KG1 (cell line): Measurements from ENCODE around the gene BBLN.

Experiments
- DNase-seq: peaks from one replicate; lab custom pipeline; 2025; lab: John Stamatoyannopoulos, UW

Gene BBLN

DNA sequence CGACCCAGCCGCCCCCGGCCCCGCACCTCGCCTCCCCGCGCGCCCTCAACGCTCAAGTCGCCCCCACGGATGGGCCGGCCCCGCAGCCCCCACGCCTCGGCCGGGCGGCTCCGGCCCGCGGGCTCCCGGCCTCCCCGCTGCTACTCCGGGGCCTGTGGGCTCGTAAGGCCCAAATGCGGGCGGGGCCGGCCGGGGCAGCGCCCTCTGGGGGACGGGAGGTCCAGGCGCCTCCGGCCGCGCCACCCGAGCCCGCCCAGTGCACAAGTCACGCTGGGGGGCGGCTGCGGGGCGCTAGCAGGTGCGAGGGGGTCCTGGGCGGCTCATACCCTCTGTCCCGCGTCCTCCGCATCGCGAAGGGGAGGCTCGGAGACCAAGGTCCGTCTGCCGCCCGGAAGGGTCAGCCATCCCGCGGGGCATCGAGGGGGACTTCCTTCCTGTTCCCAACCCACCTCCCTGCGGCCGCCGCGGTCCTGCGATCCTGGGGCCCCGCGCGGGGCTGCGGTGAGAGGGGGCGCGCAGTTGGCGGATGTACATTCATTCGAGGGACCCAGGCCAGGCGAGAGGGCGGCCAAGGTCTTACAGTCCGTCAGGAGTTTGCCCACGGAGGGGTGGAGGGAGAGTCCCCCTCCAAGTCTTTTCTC is 31.5 kb downstream of the BBLN start, which contains the start of gene CIZ1:
CIZ1 (minus strand) TSS at position 167 of the 641 bp plus-strand sequence. CDS start 715 bp downstream, outside the sequence.
- peak; percentile 70 for DNase-seq

DNA sequence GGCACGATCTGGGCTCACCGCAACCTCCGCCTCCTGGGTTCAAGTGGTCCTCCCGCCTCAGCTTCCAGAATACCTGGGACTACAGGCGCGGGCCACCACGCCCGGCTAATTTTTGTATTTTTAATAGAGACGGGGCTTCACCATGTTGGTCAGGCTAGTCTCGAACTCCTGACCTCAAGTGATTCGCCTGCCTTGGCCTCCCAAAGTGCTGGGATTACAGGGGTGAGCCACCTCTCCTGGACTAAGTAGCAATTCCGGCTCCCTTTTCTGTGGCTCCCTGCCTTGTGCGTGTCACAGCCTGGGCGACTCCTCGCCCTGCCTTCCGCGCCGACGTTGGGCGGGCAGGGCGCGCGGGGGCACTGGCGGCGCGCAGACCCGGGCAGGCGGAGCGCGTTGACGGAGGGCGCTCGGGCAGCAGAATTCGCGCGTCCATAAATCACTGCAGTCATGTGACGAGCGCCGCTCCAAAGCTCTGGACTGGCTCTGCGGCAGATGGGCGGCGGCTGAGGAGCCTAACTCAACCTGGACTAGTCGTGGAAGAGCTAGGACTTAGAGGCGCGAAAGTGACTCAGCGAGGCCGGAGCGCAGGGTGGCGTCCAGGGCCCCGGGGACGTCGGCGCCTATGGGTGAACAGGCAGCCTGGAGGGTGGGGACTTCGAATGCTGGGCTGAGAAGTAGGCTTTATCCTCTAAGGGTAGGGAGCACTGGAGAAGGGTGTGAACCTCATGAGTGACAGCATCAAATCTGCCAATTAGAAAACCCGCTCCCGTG is 32.7 kb downstream of the BBLN start:
- DNase-seq: no peak

DNA sequence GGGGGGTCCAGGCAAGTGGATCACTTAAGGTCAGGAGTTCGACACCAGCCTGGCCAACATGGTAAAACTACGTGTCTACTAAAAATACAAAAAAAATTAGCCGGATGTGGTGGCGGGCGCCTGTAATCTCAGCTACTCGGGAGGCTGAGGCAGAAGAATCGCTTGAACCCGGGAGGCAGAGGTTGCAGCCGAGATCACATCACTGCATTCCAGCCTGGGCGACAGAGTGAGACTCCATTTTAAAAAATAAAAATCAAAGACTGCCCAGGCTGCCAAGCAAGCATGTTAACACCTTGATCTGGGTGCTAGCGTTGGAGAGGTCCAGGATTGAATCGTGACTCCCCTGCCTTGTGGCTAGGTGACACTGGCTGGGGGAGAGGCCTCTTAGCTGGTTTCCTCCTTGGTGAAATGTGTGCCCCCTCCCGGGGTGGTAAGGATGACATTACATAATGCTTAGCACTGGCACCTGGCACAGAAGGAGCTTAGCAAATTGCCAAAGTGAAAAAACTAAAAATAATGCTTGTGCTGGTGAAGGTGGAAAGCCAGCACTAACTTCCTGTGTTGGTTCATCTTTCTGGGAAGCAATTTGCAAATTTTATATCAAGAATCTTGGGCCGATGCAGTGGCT is 33.5 kb downstream of the BBLN start:
- DNase-seq: no peak

DNA sequence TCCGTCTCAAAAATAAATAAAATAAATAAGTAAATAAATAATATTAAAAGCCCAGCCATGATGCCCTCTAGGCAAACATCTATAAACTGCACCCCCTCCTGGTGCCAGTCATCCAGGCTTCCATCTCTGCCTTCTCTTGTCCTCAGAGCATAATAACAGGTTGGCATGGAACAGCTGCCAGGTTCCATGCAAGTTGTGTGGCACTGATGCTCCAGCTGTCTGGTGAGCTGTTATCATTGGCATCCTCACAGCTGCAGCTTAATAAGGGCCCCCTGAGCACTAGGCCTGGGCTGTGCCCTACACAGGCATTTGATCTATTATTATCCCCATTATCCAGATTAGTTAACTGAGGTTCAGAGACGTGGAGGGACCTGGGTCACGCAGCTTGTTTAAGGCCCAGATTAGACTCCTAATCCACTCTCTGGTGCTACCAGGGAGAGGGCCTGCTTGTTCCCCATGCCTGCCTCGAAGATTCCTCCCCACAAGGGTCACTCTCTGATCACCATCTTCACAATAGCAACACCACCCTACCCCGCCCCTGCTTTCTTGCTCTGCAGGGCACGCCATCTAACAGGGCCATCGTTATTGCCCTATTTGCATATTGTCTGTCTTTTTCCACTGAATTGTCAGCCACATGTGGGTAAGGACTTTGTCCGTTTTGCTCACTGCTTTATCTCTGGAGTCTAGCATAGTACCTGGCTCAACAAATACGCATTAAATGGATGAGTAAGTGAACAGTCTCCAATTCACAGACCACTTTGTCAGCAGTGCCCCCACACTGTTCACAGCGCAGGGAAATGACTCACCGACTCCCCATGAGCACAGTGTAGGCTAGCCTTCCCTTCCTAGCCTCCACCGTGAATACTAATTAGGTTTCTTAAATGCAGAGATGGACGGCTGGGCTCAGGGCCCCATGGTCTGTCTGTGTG is 41.6 kb downstream of the BBLN start:
- DNase-seq: no peak

DNA sequence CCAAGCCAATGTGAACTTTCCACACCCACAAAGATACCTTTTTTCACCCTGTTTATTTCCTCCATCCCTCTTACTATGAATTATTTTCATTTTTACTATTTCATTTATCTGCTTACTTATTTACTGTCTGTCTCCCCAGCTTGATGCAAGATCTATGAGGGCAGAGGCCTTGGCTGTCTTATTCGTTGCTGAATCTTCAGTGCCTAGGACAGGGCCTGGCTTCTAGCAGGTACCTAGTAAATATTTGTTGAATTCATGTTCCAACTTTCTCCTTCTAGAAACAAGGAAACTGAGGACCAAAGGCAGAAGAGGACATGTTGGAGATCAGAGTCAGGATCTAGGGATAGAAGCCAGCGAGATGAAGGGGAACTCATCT is 42.6 kb downstream of the BBLN start:
- DNase-seq: no peak

DNA sequence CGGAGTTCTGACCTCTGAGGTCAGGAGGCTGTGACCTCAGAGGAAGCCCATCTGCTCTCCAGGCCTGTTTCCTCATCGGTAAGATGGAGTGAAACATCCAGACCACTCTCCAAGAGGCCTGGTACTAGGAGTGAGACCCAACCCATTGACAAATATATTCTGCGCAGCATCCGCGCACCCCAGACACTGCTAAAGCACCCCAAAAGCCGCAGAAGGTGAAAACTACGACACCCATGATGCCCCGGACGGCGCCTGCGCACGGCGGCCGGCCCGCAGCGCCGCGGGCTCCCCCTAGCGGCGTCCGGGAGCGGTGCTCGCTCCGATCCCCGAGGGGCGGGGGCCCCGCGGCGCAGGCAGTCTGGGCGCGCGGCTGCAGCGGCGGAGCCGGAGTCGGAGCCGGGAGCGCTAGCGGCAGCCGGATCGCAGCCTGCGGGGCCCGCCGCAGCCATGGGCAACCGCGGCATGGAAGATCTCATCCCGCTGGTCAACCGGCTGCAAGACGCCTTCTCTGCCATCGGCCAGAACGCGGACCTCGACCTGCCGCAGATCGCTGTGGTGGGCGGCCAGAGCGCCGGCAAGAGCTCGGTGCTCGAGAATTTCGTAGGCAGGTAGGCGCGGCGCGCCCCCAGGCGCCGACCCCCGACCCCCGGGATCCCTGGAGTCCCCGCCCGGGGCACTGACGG is 43.1 kb downstream of the BBLN start, which contains the start of gene DNM1:
DNM1 (plus strand) TSS at position 356 of the 683 bp plus-strand sequence; CDS start at position 448, 92 bp downstream.
- peak; percentile 60 for DNase-seq

DNA sequence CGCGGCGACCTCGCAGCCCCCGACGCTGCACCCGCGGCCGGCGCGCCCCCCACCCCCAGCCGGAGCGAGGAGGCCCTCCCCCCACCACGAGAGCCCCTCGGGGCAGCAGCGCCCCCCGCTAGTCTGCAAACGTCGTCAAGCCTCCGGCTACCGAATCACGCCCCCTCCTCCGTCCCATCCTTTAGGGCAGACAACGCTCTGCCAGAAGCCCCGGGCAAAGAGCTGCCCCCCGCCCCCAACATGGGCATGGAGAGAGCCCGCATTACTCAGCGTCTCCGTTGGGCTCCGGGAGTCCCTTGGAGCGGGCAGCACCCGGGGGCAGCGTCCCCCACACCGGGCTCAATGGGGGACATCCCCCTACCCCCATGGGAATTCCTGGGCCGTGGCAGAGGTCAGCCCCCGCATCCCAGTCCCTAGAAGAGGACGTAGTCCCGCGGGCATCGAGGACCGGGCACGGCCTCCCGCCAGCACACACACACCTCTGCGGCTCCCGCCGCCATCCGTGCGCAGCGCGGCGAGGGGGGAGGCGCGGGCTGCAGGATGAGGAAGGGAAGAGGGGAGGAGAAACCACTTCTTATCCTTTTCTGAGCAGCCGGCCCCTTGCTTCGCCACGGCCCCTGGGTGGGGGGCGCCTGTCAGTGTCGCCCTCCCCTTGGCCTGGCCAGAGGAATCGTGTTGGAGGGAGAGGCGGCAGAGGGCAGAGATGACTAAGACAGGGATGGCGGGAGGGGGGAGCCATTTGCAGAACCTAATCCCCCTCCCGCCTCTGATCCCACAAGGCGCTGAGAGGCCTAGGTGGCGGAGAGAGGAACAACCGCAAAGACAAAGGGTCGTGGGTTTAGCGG is 43.9 kb downstream of the BBLN start:
- DNase-seq: no peak

DNA sequence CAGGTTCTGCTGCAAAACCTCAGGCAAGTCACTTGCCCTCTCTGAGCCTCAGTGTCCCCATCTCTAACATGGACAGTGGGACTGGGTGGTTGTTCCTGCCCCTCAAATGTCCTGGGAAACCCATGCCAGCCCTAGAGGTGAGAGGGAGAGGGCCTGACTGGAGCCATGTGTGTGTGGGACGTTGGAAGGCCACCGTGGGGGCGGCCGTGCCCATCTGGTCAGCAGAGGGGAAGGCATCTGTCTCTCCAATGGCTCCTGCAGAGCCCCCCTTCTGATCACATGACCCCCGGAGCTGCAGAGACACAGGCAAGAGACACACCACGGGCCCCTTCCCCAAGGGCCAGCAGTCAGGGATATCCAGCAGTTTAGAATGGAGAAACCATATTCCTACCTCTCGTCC is 44.8 kb downstream of the BBLN start:
- DNase-seq: no peak

DNA sequence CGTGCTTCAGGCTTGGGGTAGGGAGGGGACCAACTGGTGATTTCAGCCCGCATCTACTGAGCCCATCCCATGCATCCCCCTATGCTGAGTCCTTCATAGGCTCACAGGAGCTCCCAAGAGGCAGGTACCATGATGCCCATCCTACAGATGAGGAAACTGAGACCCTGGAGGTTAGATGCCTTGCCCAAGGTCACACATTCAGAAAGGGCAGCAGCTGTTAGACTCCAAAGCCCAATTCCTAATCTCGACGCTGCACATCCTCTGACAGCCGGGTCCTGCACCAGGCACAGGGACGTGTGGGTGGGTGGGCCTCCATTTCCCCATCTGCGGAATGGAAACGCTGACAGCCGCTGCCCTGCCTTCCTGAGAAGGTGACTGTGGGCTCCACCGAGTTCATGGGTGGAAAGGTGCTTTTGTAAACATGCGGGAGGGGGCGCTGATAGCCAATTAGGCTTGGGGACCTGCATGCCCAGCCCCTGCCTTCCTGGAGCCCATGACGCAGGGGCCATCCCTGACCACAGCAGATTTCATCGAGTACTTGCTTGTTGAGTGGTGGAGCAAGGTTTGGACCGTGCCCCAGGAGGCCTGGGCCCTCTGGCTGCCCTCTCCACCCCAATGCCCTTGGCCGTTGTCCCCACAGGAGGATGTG is 45.4 kb downstream of the BBLN start:
- no peak for DNase-seq

DNA sequence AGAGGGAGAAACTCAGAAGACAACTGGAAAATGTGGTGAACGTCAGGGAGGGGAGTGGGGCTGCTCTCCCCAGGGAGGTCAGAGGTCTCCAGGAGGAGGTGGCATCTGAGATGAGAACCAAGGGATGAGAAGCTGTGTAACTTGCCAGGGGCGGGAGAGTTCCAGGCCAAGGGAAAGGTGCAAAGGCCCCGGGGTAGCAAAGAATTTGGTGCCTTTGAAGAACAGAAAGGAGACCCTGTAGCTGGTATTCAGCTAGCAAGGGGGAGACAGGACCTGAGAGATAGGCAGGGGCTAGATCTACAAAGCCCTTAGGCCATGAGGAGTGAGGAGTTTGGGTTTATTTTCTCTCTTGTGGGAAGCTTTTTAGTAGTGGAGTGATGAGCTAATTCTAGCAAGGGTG is 46.4 kb downstream of the BBLN start:
- no peak for DNase-seq

DNA sequence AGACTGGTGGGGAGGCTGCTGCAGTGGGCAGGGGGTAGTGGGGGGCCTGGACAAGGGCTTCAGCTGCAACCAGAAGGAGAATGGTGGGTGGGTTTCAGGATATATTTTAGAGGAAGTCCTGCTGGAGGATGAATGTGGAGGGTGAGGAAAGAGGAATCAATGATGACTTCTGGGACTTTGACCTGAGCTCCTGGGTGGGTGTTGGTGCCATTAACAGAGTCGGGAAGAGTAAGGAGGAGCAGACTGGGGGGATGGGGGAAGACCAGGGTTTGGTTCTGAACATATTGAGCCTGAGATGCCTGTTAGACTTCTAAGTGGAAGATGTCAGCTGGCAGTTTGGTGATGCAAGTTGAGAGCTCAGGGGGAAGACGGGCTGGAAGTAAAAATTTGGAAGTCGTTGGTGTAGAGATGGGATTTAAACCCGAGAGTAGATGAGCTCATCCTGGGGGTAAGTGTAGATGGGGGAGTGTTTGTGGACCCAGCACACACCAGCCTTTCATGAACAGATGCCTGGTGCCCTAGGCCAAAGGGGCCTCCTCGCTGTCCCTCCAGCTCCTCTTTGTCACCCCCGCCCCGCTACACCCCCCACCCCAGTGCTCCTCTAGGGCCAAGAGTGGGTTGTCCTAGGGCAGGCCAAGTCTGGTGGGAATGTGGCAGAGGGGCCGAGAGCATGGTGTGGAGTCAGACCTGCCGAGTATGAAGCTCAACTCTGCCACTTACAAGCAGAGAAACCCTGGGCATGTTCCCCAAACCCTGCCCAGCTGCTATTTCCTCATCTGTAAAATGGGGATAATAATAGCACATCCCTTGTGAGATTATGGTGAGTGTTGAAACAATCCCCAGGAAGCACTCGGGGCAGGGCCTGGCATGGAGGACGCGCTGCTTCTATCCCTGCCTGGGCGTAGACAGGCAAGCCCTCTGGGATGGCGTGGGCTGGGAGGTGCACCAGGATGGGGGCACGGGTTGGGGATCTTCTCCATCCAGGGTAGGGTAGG is 47.1 kb downstream of the BBLN start:
- DNase-seq: no peak

DNA sequence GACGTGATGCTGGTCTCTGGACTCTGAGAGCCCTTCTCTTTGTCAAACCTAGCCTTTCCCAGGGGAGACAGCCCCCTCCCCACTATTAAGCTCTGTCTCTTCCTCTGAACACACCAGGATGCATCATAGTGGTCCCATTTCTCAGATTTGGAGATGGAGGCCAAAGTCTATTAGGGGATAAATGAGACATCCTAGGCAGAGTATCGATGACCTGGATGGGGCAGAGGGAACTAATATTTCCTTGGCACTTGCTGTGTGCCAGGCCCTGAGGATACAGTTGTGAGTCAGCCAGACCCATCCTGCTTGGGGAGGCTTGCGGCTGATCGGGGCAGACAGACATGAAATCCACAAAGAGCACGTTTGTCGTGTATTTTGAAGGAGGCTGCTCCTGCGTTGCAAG is 48.3 kb downstream of the BBLN start:
- DNase-seq: no peak

DNA sequence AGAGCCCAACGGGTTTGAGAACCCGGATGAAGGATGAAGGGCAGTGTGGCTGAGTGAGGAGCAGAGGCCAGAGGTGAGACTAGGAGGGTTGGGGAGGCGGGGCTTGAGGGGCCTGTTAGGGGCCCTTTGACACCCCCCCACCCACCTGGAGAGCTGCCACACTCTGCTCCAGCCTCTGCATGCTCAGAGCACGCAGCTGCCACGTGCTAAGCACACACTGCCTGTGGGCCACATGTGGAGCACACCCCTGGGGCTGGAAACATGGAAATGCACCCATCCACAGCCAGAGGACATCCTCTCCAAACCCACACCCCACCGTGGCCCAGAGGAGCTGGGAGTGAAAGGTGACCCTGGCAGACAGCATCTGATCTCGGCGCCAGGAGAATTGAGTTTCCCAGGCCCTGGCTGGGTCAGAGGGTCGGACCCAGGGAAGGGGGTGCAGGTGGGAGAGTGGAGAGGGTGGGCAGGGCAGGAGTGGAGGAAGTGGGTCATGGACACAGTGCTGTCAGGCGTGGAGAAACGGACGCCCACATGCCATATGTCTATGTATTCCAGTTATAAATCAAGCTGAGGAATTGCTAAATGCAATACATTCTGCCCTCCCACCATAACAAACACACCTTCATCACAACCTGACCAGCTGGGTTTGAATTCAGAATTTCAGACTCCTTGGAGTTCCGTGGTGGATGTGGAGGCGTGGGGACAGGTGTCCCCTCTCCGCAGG is 49.0 kb downstream of the BBLN start:
- DNase-seq: no peak

DNA sequence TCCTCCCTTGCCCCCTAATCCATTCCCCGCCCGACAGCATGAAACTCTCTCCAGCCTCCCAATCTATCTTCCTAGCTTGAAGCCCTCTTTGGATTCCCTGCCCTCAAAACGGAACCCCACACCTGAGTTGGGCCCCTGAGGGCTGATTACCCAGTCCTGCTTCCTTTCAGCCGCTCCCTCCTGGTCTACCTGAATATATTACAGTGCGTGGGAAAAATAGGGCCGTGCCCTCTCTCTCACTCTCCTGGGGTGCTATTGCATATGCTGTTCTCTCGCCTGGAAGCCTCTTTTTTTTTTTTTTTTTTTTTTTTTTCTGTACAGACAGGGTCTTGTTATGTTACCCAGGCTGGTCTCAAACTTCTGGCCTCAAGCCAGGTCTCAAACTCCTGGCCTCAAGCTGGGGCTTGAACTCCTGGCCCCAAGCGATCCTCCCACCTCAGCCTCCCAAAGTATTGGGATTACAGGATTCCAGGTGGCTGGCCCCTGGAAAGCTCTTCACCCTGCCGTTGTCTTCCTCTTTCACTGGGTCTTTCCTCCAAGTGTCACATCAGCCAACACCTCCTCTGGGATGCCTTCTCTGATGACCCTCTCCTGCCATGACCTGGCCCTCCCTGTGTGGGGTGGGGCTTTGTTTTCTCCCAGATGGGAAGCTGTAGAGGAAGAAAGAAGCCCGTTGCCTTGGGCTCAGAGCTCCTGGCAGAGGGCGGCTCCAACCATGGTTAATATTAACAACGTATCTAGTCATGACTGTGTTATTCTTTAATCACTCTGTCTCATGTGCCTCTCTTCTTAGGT is 51.3 kb downstream of the BBLN start:
- no peak for DNase-seq

DNA sequence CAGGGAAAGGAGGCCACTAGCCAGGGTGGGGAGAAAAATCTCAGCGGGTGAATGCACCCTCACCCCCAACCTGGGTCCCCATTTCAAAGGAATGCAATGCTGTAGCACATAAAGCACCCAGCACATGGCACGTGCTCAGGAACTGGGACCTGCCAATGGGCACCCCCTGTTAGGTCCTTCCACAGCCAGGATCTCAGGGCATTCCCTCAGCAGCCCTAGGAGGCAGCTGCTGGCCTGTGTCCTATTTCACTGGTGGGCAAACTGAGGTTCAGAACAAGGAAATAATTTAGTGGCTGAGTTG is 51.9 kb downstream of the BBLN start:
- no peak for DNase-seq
